Upper lobe of left lung (tissue), 4 donors: ENCODE measurements around the gene PTDSS2.

Experiments
- POLR2A ChIP-seq, 4 donors: fragments of 450-650 bp; IDR thresholded peaks; one replicate each; pipeline ENCODE4 v1.5.1; 2016 to 2017; ENCODE audit warnings: antibody characterized with exemption in 4 of 4, mild to moderate bottlenecking in 2 of 4
- POLR2AphosphoS5 ChIP-seq, 2 donors: sonication (generic); formaldehyde crosslinking; IDR thresholded peaks; one replicate each; pipeline ENCODE4 v1.5.1; 2017; ENCODE audit warnings: antibody characterized with exemption in 2 of 2
- TF ChIP-seq, protein P1 (sequence below), 6 experiments: fragments of 450-650 bp in 4 of 6; fragments of 200-600 bp in 2 of 6; sonication (generic) in 2 of 6; IDR thresholded peaks; one replicate each; pipeline ENCODE4 v1.5.1; 2016 to 2019; ENCODE audit warnings: antibody characterized with exemption in 6 of 6

DNA sequence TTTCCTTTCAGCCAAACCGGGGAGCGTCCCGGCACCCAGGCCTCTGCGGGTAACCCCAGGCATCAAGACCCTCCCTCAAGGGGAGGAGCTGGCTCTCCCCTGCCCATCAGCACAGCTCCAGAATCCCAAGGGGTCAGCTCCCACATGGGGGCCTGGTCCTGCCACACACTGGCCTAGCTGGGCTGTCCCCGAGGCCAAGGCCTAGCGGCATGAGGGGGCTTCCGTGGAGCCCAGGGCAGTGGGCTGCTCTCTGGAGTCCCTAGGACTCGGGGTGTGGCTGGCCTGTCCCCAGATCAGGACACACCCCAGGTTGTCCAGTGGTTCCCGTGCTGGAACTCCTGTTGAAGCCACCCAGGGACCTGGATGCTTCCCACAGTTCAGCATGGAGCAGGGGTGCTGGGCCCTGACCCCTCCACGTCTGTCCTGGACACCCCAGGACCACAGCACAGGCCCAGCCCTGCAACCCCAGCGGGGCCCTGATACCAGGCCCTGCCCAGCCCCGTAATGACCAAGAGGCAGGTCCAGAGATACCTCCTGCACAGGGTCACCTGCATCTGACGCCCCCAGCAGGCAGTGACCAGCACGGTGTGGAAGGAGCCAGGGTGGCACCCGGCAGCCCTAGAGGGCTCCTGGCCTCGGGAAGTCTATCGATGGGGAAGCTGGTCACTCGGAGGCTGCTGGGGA is 79.8 kb downstream of the PTDSS2 start:
- TF ChIP-seq POLR2A (IDR thresholded peaks at IDR 0.05) = no peak
- TF ChIP-seq, protein P1, sequence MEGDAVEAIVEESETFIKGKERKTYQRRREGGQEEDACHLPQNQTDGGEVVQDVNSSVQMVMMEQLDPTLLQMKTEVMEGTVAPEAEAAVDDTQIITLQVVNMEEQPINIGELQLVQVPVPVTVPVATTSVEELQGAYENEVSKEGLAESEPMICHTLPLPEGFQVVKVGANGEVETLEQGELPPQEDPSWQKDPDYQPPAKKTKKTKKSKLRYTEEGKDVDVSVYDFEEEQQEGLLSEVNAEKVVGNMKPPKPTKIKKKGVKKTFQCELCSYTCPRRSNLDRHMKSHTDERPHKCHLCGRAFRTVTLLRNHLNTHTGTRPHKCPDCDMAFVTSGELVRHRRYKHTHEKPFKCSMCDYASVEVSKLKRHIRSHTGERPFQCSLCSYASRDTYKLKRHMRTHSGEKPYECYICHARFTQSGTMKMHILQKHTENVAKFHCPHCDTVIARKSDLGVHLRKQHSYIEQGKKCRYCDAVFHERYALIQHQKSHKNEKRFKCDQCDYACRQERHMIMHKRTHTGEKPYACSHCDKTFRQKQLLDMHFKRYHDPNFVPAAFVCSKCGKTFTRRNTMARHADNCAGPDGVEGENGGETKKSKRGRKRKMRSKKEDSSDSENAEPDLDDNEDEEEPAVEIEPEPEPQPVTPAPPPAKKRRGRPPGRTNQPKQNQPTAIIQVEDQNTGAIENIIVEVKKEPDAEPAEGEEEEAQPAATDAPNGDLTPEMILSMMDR (IDR thresholded peaks at IDR 0.05) = no peak
- TF ChIP-seq POLR2AphosphoS5 (IDR thresholded peaks at IDR 0.05) = no peak
